Activated T-cell treated with anti-CD3 and anti-CD28 coated beads, Interleukin-2, amount 50 U/mL, for 4 hours (primary cell): Measurements from ENCODE around the gene PIGR. TPM values are rescaled to one million over a fixed set of nuclear protein-coding genes. Genes with fewer than 3 reads are reported as not detected.
A peak's percentile ranks its signal among the peaks of the same experiment; 100 is the strongest.

Source experiments
- ATAC-seq, 2 donors: fragments of 200-7000 bp; cut with Tn5 transposase; one replicate each; pipeline ENCODE4 v1.10.0; 2021
- DNase-seq: peaks from one replicate; pipeline ENCODE4 v3.0.0-alpha.2; 2020
- H3K27me3 Mint-ChIP-seq: one replicate; pipeline ENCODE4 v1.8.0; 2021; ENCODE audit warnings: low read depth, mixed read lengths
- H3K36me3 Mint-ChIP-seq: one replicate; pipeline ENCODE4 v1.8.0; 2022; ENCODE audit warnings: mixed read lengths; ENCODE audit not compliant: insufficient read depth
- H3K4me1 Mint-ChIP-seq: one replicate; pipeline ENCODE4 v1.8.0; 2021; ENCODE audit warnings: low read depth, mixed read lengths
- H3K4me3 Mint-ChIP-seq: one replicate; pipeline ENCODE4 v1.8.0; 2021; ENCODE audit warnings: mild to moderate bottlenecking, moderate library complexity, mixed read lengths
- H3K9me3 Mint-ChIP-seq: one replicate; pipeline ENCODE4 v1.8.0; 2021; ENCODE audit warnings: mixed read lengths
- total RNA-seq, 3 donors: library from RNA; stranded (reverse); gene quantifications; one replicate each; pipeline ENCODE4 v1.2.1, GENCODE V29; 2021

PIGR gene
- total RNA-seq, 3 donors from 2014 or later, result 1.6 to 3.0 (median 1.8) TPM

DNA sequence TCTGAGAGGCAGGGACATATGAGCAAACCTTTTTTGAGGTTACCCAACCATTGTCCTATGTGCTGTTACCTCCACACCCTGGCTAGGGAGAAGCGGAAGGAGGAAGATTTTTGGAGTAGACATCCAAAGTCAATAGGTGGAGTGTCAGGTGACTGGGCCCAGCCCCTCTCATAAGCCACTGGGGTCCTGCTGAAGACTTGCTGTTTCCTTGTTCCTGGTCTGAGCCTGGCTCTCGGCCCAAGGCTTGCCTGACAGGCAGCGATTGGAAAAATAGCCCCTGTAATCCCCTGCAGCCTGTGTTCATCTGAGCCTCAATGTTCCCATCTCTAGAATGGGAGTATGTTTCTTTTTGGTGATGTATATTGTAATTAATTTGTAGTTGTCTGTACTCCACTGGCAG lies 6.9 kb upstream of the PIGR start:
- ATAC-seq (no peak), DNase-seq (no peak)
- Mint-ChIP-seq H3K4me3 (no peak overlapping the region), H3K9me3 (no peaks in the 10 kb centered on the region), H3K27me3 (no peaks in the 10 kb centered on the region), H3K4me1 (peaks cover 8% of the 10 kb centered on the region), H3K36me3 (no peaks in the 10 kb centered on the region)

DNA sequence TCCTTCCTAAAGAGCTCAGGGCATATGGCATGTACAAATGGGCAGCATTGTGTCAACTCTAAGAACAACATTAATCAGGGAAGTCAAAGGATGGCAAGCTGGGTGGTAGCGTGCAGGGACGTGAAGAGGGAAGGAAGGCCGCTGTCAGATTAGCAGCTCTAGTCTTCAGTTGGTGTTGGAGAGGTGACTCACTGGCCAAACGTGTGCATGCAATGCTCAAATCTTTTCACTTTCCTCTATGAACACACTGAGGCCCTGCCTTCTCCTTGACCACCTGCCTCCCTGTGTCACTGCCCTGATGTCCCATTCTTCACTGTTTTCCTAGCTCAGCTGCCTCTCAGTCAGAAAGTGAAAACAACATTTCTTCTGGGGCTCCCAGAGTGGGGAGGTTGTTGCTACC lies 5.9 kb upstream of the PIGR start:
- H3K27me3 Mint-ChIP-seq, result no peaks in the 10 kb centered on the region
- ATAC-seq (no peak), DNase-seq (no peak)
- peaks cover 8% of the 10 kb centered on the region for H3K4me1 Mint-ChIP-seq
- no peaks in the 10 kb centered on the region for H3K36me3 Mint-ChIP-seq
- no peaks in the 10 kb centered on the region for H3K9me3 Mint-ChIP-seq
- H3K4me3 Mint-ChIP-seq, result no peak overlapping the region

DNA sequence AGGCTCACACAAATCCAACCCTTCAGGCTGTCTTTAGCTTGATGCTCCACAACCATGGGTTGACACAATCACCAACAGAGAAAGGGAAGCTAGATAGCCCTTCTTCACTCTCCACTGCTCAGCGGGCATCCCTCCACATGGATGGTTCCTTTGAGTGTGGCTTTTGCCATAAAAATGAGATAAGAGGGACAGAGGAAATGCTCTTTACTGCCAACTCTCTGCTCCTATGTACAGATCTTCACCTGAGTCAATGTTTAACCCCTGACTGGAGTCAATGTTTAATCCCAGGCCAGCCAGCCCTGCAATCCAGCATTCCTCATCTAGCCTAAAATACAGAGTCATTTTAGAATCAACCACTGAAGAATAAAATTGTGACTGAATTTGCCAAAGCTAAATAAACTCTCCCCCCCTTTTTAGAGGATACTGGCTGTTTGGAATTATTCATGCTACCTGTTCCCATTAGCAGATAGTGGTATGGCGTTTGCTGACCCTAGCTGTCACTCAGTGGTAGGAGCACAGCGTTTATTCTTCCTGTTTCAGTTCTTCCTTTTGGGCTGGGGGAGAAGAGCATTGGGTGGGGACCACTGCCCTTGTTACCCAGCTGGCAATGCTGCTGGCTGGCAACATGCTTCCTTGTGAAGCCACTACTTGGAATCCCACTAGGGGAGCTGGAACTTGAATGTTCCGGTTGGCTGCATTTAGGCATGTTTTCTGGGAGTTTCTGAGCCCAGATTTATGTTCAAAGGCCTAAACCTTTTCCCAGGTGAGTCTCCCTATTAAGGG lies 5.2 kb upstream of the PIGR start:
- DNase-seq (no peak), ATAC-seq (no peak)
- no peaks in the 10 kb centered on the region for H3K36me3 Mint-ChIP-seq
- H3K27me3 Mint-ChIP-seq, result no peaks in the 10 kb centered on the region
- no peak overlapping the region for H3K4me3 Mint-ChIP-seq
- peaks cover 8% of the 10 kb centered on the region for H3K4me1 Mint-ChIP-seq
- H3K9me3 Mint-ChIP-seq, result no peaks in the 10 kb centered on the region

DNA sequence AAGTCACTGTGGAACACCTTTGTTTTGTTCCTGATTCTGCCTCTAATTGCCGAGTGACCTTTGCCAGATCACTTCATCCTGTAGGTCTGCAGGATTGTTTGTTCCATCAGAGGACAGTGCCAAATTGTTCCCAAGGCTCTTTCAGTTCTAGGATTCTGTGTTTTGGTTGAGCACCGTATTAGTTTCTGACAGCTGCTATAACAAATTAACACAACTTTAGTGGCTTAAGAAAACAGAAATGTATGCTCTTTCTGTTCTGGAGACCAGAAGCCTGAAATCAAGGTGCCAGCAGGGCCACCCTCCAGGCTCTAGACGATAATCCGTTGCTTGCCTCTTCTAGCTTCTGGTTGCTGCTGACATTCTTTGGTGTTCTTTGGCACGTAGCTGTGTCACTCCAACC lies 3.4 kb upstream of the PIGR start:
- no peaks in the 10 kb centered on the region for H3K36me3 Mint-ChIP-seq
- DNase-seq (no peak), ATAC-seq (no peak)
- no peaks in the 10 kb centered on the region for H3K27me3 Mint-ChIP-seq
- no peaks in the 10 kb centered on the region for H3K9me3 Mint-ChIP-seq
- H3K4me3 Mint-ChIP-seq, result no peak overlapping the region
- peaks cover 1% of the 10 kb centered on the region for H3K4me1 Mint-ChIP-seq

DNA sequence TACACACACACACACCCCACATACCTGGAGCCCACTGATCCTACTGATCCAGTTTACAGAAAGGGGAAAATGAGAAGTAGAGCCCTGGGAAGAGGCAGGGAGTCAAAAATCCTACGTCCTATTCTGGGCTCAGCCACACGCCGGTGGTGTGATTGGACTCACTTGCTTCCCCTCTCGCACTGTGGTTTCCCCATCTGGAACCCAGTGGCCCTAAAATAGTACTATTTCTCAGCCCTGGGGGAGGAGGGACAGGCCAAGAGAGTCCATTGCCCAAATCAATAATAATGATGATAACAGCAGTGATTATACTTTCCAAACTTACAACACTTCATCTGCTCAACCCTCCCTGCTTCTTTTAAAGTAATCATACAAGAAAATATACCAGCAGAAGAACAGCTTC lies 2.9 kb upstream of the PIGR start:
- DNase-seq (no peak), ATAC-seq (no peak)
- no peaks in the 10 kb centered on the region for H3K27me3 Mint-ChIP-seq
- H3K36me3 Mint-ChIP-seq, result no peaks in the 10 kb centered on the region
- H3K9me3 Mint-ChIP-seq, result no peaks in the 10 kb centered on the region
- no peak overlapping the region for H3K4me3 Mint-ChIP-seq
- H3K4me1 Mint-ChIP-seq, result no peaks in the 10 kb centered on the region

DNA sequence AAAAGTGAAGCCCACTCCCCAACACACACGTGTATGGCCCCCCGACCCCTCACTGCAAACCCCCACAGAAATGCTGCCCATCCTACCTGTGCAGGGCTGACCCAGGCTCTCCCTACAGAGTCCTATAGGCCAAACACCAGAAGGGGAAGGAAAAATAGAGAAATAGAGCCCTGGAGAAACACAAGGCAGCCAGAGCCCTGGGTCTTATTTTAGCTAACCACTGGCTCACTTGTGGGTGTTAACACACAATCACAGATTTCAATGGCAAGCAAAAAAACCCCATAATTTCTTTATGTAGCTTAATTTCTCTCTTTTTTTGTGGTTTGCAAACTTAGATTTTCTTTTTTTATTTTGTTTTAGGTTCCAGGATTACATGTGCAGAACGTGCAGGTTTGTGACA lies 989 bp upstream of the PIGR start:
- H3K27me3 Mint-ChIP-seq, result no peaks in the 10 kb centered on the region
- DNase-seq (no peak), ATAC-seq (no peak)
- H3K4me3 Mint-ChIP-seq, result no peak overlapping the region
- H3K9me3 Mint-ChIP-seq, result no peaks in the 10 kb centered on the region
- no peaks in the 10 kb centered on the region for H3K36me3 Mint-ChIP-seq
- no peaks in the 10 kb centered on the region for H3K4me1 Mint-ChIP-seq

DNA sequence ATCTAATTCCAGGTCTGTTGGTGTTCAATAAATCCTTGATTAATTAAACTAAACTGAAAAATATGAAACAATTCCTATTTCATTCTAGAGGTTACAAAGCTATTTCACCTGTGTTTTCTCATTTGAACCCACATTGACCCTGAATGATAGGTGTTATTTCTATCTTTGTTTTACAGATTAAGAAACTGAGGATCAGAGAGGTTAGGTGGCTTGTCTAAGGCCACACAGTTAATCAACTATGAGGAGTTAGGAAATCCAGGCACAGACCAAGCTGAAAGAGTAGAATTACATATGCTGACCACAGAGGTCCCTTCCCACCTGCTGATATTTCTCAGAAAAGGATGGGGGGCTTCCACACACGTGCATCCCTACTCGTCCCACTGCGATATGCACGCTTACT lies 487 bp downstream of the PIGR start:
- ATAC-seq (no peak), DNase-seq (no peak)
- Mint-ChIP-seq H3K9me3 (no peaks in the 10 kb centered on the region), H3K36me3 (no peaks in the 10 kb centered on the region), H3K4me1 (no peaks in the 10 kb centered on the region), H3K27me3 (no peaks in the 10 kb centered on the region), H3K4me3 (no peak overlapping the region)

DNA sequence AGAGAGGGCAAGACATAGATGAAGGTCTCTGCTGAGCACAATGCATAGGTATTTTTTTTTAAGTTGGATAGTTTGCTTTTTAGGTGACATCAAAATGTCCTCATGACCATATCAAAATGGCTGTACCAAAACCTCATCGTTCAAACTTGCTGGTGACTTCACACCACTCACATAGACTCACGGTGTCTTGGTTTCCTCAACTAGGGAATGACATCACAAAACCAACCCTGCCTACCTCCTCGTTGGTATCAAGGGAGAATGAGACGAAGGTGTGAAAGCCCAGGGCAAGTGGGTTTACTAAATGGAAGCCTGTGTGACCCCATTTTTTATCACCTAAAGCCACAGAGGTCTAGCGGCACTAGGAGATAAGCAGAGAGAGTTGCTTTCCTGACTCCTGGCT lies 1.6 kb downstream of the PIGR start:
- no peaks in the 10 kb centered on the region for H3K9me3 Mint-ChIP-seq
- no peaks in the 10 kb centered on the region for H3K36me3 Mint-ChIP-seq
- H3K4me1 Mint-ChIP-seq, result no peaks in the 10 kb centered on the region
- no peak overlapping the region for H3K4me3 Mint-ChIP-seq
- no peaks in the 10 kb centered on the region for H3K27me3 Mint-ChIP-seq
- DNase-seq (no peak), ATAC-seq (no peak)

DNA sequence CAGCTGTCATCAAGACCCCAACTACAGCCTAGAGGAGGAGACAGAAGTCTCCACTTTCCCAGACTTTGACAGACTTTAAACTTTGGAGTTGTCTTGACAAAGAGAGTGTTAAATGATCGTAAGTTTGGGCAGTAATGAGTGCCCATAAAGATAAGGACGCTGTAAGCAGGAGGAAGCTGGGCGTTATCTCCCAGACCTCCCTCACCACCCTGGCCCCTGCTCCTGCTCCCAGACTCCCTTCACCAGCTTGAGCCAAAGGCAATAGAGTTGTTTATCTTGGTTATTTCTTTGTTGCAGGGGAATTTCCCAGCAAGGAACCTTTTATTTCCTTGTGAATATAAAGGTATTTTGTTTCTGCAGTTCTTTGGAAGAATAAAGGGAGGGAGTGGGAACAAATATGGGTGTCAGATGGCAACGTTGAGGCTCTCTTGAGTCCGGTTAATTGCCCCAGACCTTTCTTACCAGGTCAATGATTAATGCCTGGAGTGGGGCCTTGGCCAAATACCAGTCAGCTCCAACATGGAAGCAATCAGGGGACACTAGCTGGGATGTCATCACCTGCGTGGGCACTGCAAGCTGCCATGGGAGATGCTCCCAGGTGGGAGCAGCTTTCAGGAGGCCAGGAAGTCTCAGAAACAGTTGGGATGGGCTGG lies 4.4 kb downstream of the PIGR start:
- H3K4me3 Mint-ChIP-seq, result no peak overlapping the region
- ATAC-seq, result no peak
- no peak for DNase-seq
- H3K36me3 Mint-ChIP-seq, result no peaks in the 10 kb centered on the region
- no peaks in the 10 kb centered on the region for H3K27me3 Mint-ChIP-seq
- H3K9me3 Mint-ChIP-seq, result no peaks in the 10 kb centered on the region
- H3K4me1 Mint-ChIP-seq, result no peaks in the 10 kb centered on the region

DNA sequence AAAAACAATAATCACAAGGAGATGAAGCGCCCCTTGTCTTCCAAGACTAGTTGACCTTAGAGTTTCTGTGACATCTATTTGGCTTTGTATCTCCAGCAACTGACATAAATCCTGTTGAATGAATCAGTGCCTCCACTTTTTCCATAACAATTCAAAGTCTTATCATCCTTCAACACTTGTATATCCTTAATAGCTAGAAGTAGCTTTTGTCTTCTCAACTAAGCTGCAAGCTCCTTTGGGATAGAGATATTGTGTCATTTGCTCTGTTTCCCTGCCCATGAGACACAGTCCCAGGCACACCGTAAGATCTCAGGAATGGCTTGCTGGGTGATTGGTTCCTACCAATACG lies 5.7 kb downstream of the PIGR start:
- Mint-ChIP-seq H3K27me3 (no peaks in the 10 kb centered on the region), H3K9me3 (no peaks in the 10 kb centered on the region), H3K36me3 (no peaks in the 10 kb centered on the region), H3K4me1 (no peaks in the 10 kb centered on the region), H3K4me3 (no peak overlapping the region)
- ATAC-seq, result no peak
- no peak for DNase-seq

DNA sequence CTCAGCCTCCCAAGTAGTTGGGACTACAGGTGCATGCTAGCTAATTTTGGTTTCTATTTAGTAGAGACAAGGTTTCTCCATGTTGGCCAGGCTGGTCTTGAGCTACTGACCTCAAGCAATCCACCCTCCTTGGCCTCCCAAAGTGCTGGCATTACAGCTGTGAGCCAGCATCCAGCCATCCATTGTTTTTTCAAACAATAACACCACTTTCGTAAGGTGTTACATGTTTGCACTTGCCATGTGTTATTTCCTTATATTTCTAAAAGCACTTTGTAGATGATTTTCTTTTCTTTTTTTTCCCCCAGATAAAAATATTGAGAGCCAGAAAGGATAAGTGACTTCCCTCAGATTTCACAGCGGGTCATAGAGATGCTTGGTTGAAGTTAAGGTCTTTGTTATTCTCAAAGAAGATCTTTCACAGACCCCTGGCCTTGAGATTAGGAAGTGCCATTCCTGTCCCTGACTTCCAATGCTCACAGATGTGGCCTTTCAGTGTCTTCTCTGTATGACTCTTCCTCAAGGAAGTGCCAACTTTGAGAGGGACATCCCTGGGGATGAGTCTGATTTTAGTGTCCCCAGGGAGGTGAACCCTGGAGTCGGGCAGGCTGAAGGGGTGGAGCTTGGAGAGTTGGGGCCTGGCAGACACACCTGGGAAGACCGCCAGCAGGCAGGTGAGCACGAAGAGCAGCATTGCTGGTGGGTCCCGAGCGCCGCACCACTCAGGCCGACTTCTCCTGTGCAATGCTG lies 6.3 kb downstream of the PIGR start:
- no peaks in the 10 kb centered on the region for H3K36me3 Mint-ChIP-seq

DNA sequence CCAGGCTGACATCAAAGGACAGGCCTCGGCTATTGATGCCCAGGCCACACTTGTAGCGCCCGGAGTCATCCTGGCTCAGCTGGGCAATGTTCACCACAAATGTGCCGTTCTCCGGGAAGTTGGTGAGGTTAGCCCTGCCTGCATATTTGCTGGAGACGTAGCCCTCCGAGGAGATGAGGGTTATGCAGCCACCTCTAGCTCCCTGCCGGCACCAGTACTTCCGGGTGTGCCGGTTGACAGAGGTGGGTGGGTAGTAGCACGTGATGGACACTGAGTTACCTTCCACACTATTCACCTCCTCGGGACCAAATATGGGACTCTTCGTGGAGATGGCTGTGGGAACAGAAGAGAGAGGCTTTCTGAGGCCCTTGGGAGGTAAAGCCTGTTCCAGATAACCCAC lies 7.1 kb downstream of the PIGR start:
- H3K36me3 Mint-ChIP-seq, result no peaks in the 10 kb centered on the region
- H3K4me3 Mint-ChIP-seq, result no peak overlapping the region
- H3K9me3 Mint-ChIP-seq, result no peaks in the 10 kb centered on the region
- H3K27me3 Mint-ChIP-seq, result no peaks in the 10 kb centered on the region
- no peak for ATAC-seq
- DNase-seq, result no peak
- H3K4me1 Mint-ChIP-seq, result no peaks in the 10 kb centered on the region

More for the DNA sequence above, 6.3 kb downstream of the PIGR start:
- DNase-seq (no peak), ATAC-seq (no peak)
- no peak overlapping the region for H3K4me3 Mint-ChIP-seq
- H3K27me3 Mint-ChIP-seq, result no peaks in the 10 kb centered on the region
- no peaks in the 10 kb centered on the region for H3K4me1 Mint-ChIP-seq
- H3K9me3 Mint-ChIP-seq, result no peaks in the 10 kb centered on the region

DNA sequence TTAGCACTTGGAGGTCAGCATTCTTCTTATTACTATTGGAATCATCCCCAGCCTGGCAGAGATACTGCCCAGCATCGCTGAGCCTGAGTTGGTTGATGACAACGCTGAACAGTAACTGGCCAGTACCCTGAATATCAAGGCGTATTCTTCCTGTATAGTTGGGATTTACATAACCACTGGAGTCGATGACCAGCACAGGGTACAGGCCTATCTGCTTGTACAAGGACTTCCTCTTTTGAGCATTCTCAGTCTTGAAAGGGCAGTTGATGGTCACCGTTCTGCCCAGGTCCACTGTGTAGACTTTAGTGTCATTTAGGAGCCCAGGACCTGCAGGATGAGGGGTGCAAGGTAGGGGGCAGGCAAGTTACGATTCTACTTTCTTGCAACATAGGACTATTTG lies 8.8 kb downstream of the PIGR start:
- H3K4me1 Mint-ChIP-seq, result peaks cover 8% of the 10 kb centered on the region
- H3K4me3 Mint-ChIP-seq, result no peak overlapping the region
- H3K36me3 Mint-ChIP-seq, result no peaks in the 10 kb centered on the region
- H3K9me3 Mint-ChIP-seq, result no peaks in the 10 kb centered on the region
- H3K27me3 Mint-ChIP-seq, result no peaks in the 10 kb centered on the region
- ATAC-seq (no peak), DNase-seq (no peak)

DNA sequence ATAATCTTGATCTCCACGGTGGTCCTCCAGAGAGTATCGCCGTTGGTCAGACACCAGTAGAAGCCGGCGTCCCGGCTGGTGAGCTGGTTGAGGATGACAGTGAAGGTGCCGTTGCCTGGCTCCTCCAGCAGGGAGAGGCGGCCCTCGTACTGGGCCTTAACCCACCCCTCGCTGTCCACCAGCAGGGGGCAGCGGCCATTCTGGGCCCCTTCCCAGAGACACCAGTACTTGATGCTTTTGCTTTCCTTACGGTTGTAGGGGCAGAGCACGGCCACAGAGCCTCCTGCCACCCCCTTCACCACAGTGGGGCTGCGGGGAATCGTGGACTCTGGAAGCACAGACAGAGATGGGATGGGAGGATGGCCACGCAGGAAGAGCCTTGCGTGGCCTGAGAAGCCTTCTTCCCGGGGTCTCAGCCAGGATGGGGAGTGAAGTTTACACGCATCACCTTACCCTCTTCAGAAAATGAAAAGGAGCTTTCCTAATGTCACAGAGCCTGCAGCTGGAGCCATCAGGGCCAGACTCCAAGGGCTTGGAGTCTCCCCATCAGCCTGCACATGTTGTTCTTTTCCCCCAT lies 10.7 kb downstream of the PIGR start:
- Mint-ChIP-seq H3K36me3 (no peaks in the 10 kb centered on the region), H3K4me3 (no peak overlapping the region), H3K27me3 (no peaks in the 10 kb centered on the region), H3K4me1 (peaks cover 22% of the 10 kb centered on the region), H3K9me3 (no peaks in the 10 kb centered on the region)
- DNase-seq (peak; percentile 31), ATAC-seq (peak; percentile 65 to 70)
